Mesenchymal stem cell (in vitro differentiated cells and primary cell): ENCODE measurements around the gene CAAP1. TPM values are rescaled to one million over a fixed set of nuclear protein-coding genes. Genes with fewer than 3 reads are reported as not detected.

Experiments
- DNase-seq: peaks from one replicate; pipeline ENCODE4 v3.0.0-alpha.2; 2013
- H2AFZ ChIP-seq: one replicate; pipeline ENCODE4 v1.6.1; 2013; ENCODE audit warnings: low read depth, mild to moderate bottlenecking, control low read depth, inconsistent platforms, low read length, moderate library complexity
- H2AK5ac ChIP-seq: 2 replicates; pipeline ENCODE4 v1.6.1; 2013; ENCODE audit warnings: low read length, moderate library complexity, mild to moderate bottlenecking, inconsistent platforms; ENCODE audit not compliant: severe bottlenecking
- H2BK120ac ChIP-seq: one replicate; pipeline ENCODE4 v1.6.1; 2013; ENCODE audit warnings: low read depth, mild to moderate bottlenecking, inconsistent platforms, low read length, moderate library complexity
- H2BK12ac ChIP-seq, 2 experiments: one replicate each; pipeline ENCODE4 v1.6.1; 2013; ENCODE audit warnings: inconsistent platforms in 2 of 2, low read length in 2 of 2, mild to moderate bottlenecking in 2 of 2, moderate library complexity in 2 of 2, control low read depth in 1 of 2
- H2BK15ac ChIP-seq: one replicate; pipeline ENCODE4 v1.6.1; 2013; ENCODE audit warnings: mild to moderate bottlenecking, low read depth, inconsistent platforms; ENCODE audit not compliant: poor library complexity, severe bottlenecking
- H2BK5ac ChIP-seq: 2 replicates; pipeline ENCODE4 v1.6.1; 2013; ENCODE audit warnings: low read depth, mild to moderate bottlenecking, low read length, control low read depth, inconsistent platforms; ENCODE audit not compliant: poor library complexity, severe bottlenecking
- H3K14ac ChIP-seq, 2 experiments: one replicate each; pipeline ENCODE4 v1.6.1; 2013; ENCODE audit warnings: inconsistent platforms in 2 of 2, low read length in 2 of 2, control low read depth in 1 of 2, mild to moderate bottlenecking in 1 of 2, moderate library complexity in 1 of 2
- H3K18ac ChIP-seq, 2 experiments: one replicate each; pipeline ENCODE4 v1.6.1; 2013; ENCODE audit warnings: inconsistent platforms in 2 of 2, low read length in 2 of 2, control low read depth in 1 of 2, low read depth in 1 of 2, mild to moderate bottlenecking in 1 of 2
- H3K23ac ChIP-seq, 2 experiments: one replicate each; pipeline ENCODE4 v1.6.1; 2013; ENCODE audit warnings: inconsistent platforms in 2 of 2, low read length in 2 of 2, mild to moderate bottlenecking in 2 of 2, moderate library complexity in 2 of 2, control low read depth in 1 of 2
- H3K27ac ChIP-seq: 2 replicates; pipeline ENCODE4 v1.5.1; 2013; ENCODE audit warnings: mild to moderate bottlenecking, moderate library complexity, low read length, control low read depth, inconsistent platforms; ENCODE audit not compliant: poor library complexity, severe bottlenecking
- H3K27me3 ChIP-seq, 2 experiments: 2 replicates each; pipeline versions ENCODE4 v1.6.1 to v1.7.0; 2013; ENCODE audit warnings: low read length in 2 of 2, mild to moderate bottlenecking in 2 of 2, moderate library complexity in 2 of 2, control low read depth in 1 of 2, inconsistent platforms in 1 of 2; ENCODE audit not compliant: control insufficient read depth in 1 of 2, insufficient read depth in 1 of 2
- H3K36me3 ChIP-seq, 2 experiments: 2 replicates each; pipeline versions ENCODE4 v1.6.1 to v1.7.0; 2013; ENCODE audit warnings: low read length in 2 of 2, control low read depth in 1 of 2, inconsistent platforms in 1 of 2, low read depth in 1 of 2, mild to moderate bottlenecking in 1 of 2; ENCODE audit not compliant: insufficient read depth in 2 of 2, control insufficient read depth in 1 of 2
- H3K4ac ChIP-seq, 2 experiments: one replicate each; pipeline ENCODE4 v1.6.1; 2013; ENCODE audit warnings: inconsistent platforms in 2 of 2, low read length in 2 of 2, mild to moderate bottlenecking in 2 of 2, moderate library complexity in 2 of 2, control low read depth in 1 of 2, low read depth in 1 of 2
- H3K4me1 ChIP-seq: 2 replicates; pipeline ENCODE4 v1.6.1; 2013; ENCODE audit warnings: low read depth, low read length, control low read depth; ENCODE audit not compliant: control insufficient read depth, insufficient read depth
- H3K4me2 ChIP-seq: 2 replicates; pipeline ENCODE4 v1.6.1; 2013; ENCODE audit warnings: low read length, mild to moderate bottlenecking, inconsistent platforms; ENCODE audit not compliant: poor library complexity, severe bottlenecking
- H3K4me3 ChIP-seq, 2 experiments: 2 replicates each; pipeline versions ENCODE4 v1.5.1 to v1.7.0; 2013; ENCODE audit warnings: low read length in 2 of 2, mild to moderate bottlenecking in 2 of 2, control low read depth in 1 of 2, low read depth in 1 of 2; ENCODE audit not compliant: insufficient read depth in 1 of 2
- H3K79me1 ChIP-seq: replicated peaks from 2 replicates; pipeline ENCODE4 v1.6.1; 2013; ENCODE audit warnings: mild to moderate bottlenecking, control low read depth, low read length, inconsistent platforms; ENCODE audit not compliant: poor library complexity, severe bottlenecking
- H3K9ac ChIP-seq: 2 replicates; pipeline ENCODE4 v1.7.0; 2013; ENCODE audit warnings: mild to moderate bottlenecking, low read length, moderate library complexity
- H3K9me3 ChIP-seq: 2 replicates; pipeline ENCODE4 v1.7.0; 2013; ENCODE audit warnings: mild to moderate bottlenecking, low read length; ENCODE audit not compliant: control insufficient read depth
- H4K8ac ChIP-seq: one replicate; pipeline ENCODE4 v1.6.1; 2013; ENCODE audit warnings: inconsistent platforms, mild to moderate bottlenecking, low read length, moderate library complexity
- H4K91ac ChIP-seq: one replicate; pipeline ENCODE4 v1.6.1; 2013; ENCODE audit warnings: mild to moderate bottlenecking, low read length, inconsistent platforms
- WGBS: methylation state at CpG from one replicate; pipeline ENCODE4 v1.1.7; 2013; ENCODE audit warnings: mixed read lengths; 5-methylcytosine and 5-hydroxymethylcytosine counted together
- small RNA-seq: library from polyadenylated mRNA; stranded (forward); fragments of <200 nt; extraction: miRNeasy Mini kit (QIAGEN cat#:217004); gene quantifications from one replicate; pipeline ENCODE3, GENCODE V24; 2013; ENCODE audit warnings: low read depth

CAAP1 gene

DNA sequence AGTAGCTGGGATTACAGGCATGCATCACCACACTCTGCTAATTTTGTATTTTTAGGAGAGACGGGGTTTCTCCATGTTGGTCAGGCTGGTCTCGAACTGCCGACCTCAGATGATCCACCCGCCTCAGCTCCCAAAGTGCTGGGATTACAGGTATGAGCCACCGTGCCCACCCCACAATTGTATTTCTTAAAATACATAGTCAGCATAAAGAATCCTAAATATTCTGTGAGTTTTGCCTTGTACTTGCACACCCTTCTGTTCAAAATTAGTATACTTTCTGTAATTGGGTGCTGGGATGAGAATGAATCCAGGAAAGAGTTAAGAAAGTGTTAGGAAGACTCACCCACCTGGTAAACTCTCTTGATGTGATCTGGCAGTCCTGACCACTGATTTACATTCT, 101.3 kb downstream of the CAAP1 start:
- no peaks in the 10 kb centered on the region for H3K36me3 ChIP-seq
- no peaks in the 10 kb centered on the region for H3K79me1 ChIP-seq
- no peak overlapping the region for H2BK15ac ChIP-seq
- no peak overlapping the region for H4K91ac ChIP-seq
- no peak overlapping the region for H3K4ac ChIP-seq
- no peak overlapping the region for H3K4me2 ChIP-seq
- WGBS: 85% methylated on average over 5 of the region's 5 CpGs
- no peak overlapping the region for H4K8ac ChIP-seq
- no peak overlapping the region for H2AFZ ChIP-seq
- no peak overlapping the region for H3K23ac ChIP-seq
- no peak overlapping the region for H3K4me3 ChIP-seq
- H2BK120ac ChIP-seq: no peak overlapping the region
- peaks cover 13% of the 10 kb centered on the region for H3K9me3 ChIP-seq
- H2BK12ac ChIP-seq: no peak overlapping the region
- H3K14ac ChIP-seq: no peak overlapping the region
- no peak for DNase-seq
- H2BK5ac ChIP-seq: no peak overlapping the region
- no peak overlapping the region for H3K9ac ChIP-seq
- no peak overlapping the region for H2AK5ac ChIP-seq
- no peak overlapping the region for H3K18ac ChIP-seq
- H3K27ac ChIP-seq: no peak overlapping the region
- H3K4me1 ChIP-seq: peaks cover 1% of the 10 kb centered on the region
- no peaks in the 10 kb centered on the region for H3K27me3 ChIP-seq

Small RNA genes within 50 kb of the gene (small RNA-seq; reads per million reads assigned to genes)
- gene RF00322: not detected
- not detected for gene RN7SL100P
